ENCODE data around the gene HMCES.
"Not testable (repeated sequence)": the region's sequence is repeated elsewhere in the genome, so short reads cannot be mapped to it uniquely, and the experiment has no call there.

DNA sequence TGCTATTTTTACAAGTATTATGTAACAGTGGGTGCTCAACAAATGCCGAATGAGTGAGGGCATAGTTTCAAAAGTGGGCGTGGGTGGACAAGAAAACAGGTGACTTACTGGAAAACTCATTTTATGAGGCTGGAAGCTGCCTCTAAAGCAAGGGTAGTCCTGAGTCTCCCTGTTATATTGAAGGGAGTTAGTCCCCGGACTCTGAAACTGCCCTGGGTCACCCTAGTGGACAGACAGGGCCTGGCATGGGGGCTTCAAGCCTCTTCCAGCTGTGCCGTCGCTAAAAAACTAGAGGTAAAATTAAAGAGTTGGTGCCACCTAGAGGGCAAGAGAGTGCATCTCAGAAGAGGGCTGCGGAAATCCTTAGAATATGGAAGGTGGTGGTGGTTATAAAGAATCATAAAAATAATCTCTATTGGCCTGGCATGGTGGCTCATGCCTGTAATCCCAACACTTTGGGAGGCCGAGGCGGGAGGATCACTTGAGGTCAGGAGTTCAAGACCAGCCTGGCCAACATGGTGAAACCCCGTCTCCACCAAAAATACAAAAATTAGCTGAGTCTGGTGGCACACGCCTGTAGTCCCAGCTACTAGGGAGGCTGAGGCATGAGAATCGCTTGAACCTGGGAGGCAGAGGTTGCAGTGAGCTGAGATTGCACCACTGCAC, 32.9 kb upstream of the HMCES start:
- TF ChIP-seq CTCF (IDR thresholded peaks at IDR 0.05; ENCODE audit: low read depth, low read length), result peak; percentile 85
- TF ChIP-seq EZH2phosphoT487 (IDR thresholded peaks at IDR 0.05; ENCODE audit: low read depth), result not testable (repeated sequence)
